HG03558 (cell line): ENCODE measurements around the gene GUCY2D.
"Not testable (repeated sequence)": the region's sequence is repeated elsewhere in the genome, so short reads cannot be mapped to it uniquely, and the experiment has no call there.

ENCODE experiments used
- ATAC-seq: cut with Tn5 transposase; IDR thresholded peaks from one replicate; pipeline ENCODE4 v1.9.1; 2021; ENCODE audit warnings: moderate number of reproducible peaks; ENCODE audit not compliant: unreplicated experiment; ENCODE audit errors: extremely low read depth

The GUCY2D gene

GRCh38 chr17:8015236-8015956 is 13.0 kb downstream of the GUCY2D start:
- no peak for ATAC-seq

- ATAC-seq: no peak
Observed at GRCh38 chr17:8015957-8016631, 13.7 kb downstream of the GUCY2D start.

DNA sequence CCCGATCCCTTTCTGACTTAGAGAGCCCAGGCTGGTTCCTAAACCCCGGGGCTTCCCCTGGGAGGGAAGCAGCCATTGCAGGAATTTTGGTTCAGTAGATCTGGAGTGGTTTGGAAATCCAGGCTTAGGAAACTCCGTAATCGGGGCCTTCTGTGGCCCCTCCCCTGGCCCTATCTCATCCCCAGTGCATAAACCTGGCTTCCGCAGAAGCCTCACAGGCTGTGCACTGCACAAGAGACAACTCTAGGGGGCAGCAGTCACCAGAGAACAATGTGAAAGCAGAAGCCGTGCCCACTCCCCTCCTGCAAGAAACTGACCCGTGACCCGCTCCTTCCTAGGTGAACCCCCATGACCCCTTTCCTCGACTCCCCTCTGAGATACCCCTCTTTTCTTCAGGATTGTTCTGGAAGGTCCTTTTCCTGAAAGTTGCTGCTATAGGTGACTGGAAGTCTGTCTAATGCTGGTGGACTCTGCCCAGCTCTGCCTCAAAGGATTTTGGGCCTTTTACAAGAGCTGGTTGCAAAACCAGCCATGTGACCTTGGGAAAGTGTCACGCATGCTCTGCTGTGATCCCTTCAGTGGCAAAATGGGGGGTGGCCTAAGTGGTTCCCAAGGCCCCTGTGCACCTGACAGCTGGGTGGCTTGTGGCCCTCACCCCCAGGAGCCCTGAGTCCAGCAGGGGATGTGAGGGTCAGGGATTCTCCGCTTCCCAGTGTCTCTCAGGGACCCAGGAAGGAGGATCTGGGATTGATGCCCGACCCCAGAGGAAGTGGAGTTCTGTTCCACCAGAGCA is 14.4 kb downstream of the GUCY2D start:
- no peak for ATAC-seq

- no peak for ATAC-seq
Observed at GRCh38 chr17:8018436-8018835, 16.0 kb downstream of the GUCY2D start.

DNA sequence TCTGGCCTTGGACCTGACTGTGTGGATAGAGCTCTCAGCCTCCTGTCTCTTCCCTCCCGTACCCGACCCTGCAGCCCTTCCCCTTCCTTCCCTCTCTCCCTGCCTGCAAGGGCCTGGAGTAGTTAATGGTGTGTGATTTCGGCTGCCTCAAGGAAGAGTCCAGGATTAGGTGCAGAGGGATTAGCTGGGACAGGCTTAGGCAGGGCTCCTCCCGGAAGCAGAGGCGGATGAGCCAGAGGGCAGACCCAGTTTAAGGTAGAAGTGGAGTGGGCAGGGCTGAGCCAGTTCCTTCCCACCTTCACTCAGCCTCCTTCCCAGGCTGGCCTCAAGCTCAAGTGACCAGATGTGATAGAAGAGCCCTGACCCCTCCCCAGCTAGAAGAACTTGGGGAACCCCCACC is 16.8 kb downstream of the GUCY2D start:
- ATAC-seq: no peak

GRCh38 chr17:8019665-8020650 is 17.5 kb downstream of the GUCY2D start:
- no peak for ATAC-seq

- no peak for ATAC-seq
Observed at GRCh38 chr17:8020776-8021564, 18.6 kb downstream of the GUCY2D start.

- no peak for ATAC-seq
Observed at GRCh38 chr17:8021565-8022359, 19.3 kb downstream of the GUCY2D start.

DNA sequence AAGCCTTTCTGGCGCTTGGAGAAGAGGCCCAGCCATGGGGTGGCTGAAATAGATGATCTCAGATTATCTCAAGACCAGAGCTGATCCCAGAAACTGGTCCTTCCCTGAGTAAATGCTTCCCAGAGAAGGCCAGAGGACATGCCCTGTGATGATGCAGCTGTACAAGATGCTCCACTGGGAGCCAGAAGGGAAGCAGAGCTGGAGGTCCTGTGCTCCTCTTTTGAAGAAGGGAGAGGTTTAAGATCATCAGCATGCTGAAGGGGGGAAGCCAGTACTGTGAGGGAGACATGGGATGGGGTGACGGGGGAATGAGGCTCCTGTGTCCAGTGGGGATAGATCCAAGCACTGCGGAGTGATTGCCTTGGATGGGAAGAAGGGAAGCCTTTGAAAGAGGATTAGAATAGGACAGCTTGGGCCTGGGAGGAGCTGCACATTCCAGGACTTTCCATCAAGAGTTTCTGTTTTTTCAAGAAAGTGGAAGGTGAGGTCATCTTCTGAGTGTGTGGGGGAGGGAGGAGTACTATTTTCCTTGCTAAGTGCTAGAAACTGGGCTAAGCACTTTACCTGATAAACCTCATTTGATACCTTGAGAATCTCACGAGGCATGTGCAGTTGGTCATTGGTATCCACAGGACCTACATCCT is 20.1 kb downstream of the GUCY2D start:
- ATAC-seq: no peak

GRCh38 chr17:8024161-8024560 is 21.7 kb downstream of the GUCY2D start:
- not testable (repeated sequence) for ATAC-seq

DNA sequence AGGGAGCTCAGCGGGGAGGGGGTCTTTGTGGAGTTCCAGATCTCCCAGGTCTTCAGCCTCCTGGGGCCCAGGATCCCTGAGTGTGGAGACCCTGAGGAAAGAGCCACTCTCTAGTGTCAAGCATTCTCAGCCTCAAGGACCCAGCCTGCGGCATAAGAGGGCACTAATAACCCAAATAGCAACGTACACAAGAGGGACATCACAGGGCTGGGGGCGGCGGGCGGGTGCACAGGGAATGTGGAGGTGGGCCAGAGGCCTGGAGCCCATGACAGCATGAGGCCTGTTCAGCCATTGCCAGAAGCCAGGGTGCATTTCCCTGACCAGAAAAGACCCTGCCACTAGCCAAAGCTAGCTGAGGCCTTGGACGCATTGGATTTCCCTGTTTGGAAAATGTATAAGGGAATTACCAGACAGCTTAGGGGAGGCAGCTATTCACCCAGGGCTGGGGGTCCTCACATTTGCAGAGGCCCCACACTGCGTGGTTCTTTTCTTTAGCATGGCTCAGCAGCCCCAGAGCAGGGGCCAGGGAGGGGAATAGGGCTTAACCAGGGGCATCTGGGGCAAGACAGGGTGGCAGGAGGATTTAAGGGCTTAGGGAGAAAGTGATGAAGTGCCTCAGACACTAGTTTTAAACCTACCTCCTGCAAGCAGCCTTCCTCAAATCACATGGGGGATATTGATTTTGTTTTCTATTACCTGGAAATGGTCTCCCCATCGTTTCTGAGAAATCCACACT is 22.9 kb downstream of the GUCY2D start:
- no peak for ATAC-seq

- no peak for ATAC-seq
Observed at GRCh38 chr17:8029121-8029520, 26.7 kb downstream of the GUCY2D start.

- ATAC-seq: no peak
Observed at GRCh38 chr17:8031261-8031661, 28.8 kb downstream of the GUCY2D start.

DNA sequence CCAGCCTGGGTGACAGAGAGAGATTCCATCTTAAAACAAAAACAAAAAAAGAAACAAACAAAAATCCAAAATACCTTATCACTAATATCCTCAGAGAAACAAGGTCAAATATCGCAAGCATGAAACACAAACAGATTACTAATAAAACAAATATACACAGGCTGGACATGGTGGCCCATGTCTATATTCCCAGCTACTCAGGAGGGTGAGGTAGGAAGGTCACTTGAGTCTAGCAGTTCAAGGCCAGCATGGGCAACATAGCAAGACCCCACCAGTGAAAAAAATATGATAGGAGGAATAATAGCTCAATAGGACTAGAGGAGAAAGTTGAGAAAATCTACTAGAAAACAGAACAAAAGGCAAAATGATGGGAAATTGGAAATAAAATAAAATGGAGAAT is 29.5 kb downstream of the GUCY2D start:
- no peak for ATAC-seq

- no peak for ATAC-seq
Observed at GRCh38 chr17:8032442-8032841, 30.0 kb downstream of the GUCY2D start.

DNA sequence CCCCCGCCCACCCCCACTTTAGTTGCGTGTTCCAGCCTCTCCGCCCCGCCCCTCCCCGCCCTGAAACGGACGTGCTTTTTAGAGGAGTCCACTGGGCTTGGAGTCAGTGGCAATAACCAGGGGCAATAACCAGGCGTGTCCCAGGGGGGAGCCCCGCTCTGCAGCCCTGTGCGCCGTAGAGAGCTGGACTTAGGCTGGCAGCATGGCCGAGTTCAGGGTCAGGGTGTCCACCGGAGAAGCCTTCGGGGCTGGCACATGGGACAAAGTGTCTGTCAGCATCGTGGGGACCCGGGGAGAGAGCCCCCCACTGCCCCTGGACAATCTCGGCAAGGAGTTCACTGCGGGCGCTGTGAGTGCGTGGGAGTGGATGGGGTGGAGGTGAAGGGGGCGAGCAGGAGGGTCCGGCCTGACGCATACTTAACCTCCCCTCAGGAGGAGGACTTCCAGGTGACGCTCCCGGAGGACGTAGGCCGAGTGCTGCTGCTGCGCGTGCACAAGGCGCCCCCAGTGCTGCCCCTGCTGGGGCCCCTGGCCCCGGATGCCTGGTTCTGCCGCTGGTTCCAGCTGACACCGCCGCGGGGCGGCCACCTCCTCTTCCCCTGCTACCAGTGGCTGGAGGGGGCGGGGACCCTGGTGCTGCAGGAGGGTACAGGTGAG is 36.7 kb downstream of the GUCY2D start, which contains the start of gene ALOX15B:
Gene ALOX15B (plus strand): TSS at position 106 of the 657 bp plus-strand sequence. CDS start 97 bp downstream, at position 203.
- ATAC-seq: no peak
